ENCODE data around the gene SCAMP1.

The SCAMP1 gene

GRCh38 chr5:78515670-78516069 is 155.3 kb downstream of the SCAMP1 start:
- FAIRE-seq: no peak

GRCh38 chr5:78518365-78519197 is 158.2 kb downstream of the SCAMP1 start:
- no peak for FAIRE-seq

GRCh38 chr5:78519198-78519941 is 159.0 kb downstream of the SCAMP1 start:
- no peak for FAIRE-seq

GRCh38 chr5:78521455-78521854 is 161.0 kb downstream of the SCAMP1 start:
- FAIRE-seq: no peak

- FAIRE-seq: no peak
Observed at GRCh38 chr5:78522476-78523260, 162.3 kb downstream of the SCAMP1 start.

- FAIRE-seq: no peak
Observed at GRCh38 chr5:78523314-78524193, 163.1 kb downstream of the SCAMP1 start.

GRCh38 chr5:78526049-78526525 is 165.7 kb downstream of the SCAMP1 start:
- FAIRE-seq: no peak

- FAIRE-seq: no peak
Observed at GRCh38 chr5:78527054-78527859, 166.8 kb downstream of the SCAMP1 start.

GRCh38 chr5:78527925-78528324 is 167.5 kb downstream of the SCAMP1 start:
- FAIRE-seq: no peak
